CD4-positive, CD25-positive, alpha-beta regulatory T cell (primary cell): ENCODE data around the gene GOLGB1. TPM values are rescaled to one million over a fixed set of nuclear protein-coding genes. Genes with fewer than 3 reads are reported as not detected.

ENCODE experiments used
- ATAC-seq, 2 donors: fragments of 150-1000 bp; cut with Tn5 transposase; one replicate each; pipeline ENCODE4 v1.10.0; 2021; ENCODE audit warnings: low read depth in 2 of 2, moderate number of reproducible peaks in 2 of 2, moderate library complexity in 1 of 2
- DNase-seq, 3 donors: peaks; one replicate each; pipeline versions ENCODE4 v3.0.0 to v3.0.0-alpha.2; 2012 to 2022; ENCODE audit warnings: mixed read lengths in 1 of 3
- H3K27ac ChIP-seq: one replicate; pipeline ENCODE4 v1.7.0; 2013; ENCODE audit warnings: mild to moderate bottlenecking, low read length; ENCODE audit not compliant: insufficient read depth, poor library complexity, severe bottlenecking
- H3K27me3 ChIP-seq: one replicate; pipeline ENCODE4 v1.7.0; 2013; ENCODE audit warnings: low read length; ENCODE audit not compliant: control insufficient read depth, insufficient read depth
- H3K36me3 ChIP-seq: one replicate; pipeline ENCODE4 v1.7.0; 2013; ENCODE audit warnings: mild to moderate bottlenecking, low read length, moderate library complexity; ENCODE audit not compliant: control insufficient read depth, insufficient read depth
- H3K4me1 ChIP-seq: 2 replicates; pipeline ENCODE4 v1.7.0; 2013; ENCODE audit warnings: mild to moderate bottlenecking, low read length; ENCODE audit not compliant: insufficient read depth, control insufficient read depth, poor library complexity, severe bottlenecking
- H3K4me3 ChIP-seq: one replicate; pipeline ENCODE4 v1.7.0; 2013; ENCODE audit warnings: low read depth, mild to moderate bottlenecking, low read length, moderate library complexity
- H3K9me3 ChIP-seq, 2 experiments: 1 replicate in 1 of 2; 2 replicates in 1 of 2; pipeline ENCODE4 v1.7.0; 2013; ENCODE audit warnings: low read length in 2 of 2, mild to moderate bottlenecking in 1 of 2, moderate library complexity in 1 of 2; ENCODE audit not compliant: control insufficient read depth in 2 of 2
- H3K27ac Mint-ChIP-seq, 3 donors: one replicate each; pipeline ENCODE4 v1.8.0; 2020 to 2022; ENCODE audit warnings: mild to moderate bottlenecking in 3 of 3, mixed read lengths in 3 of 3, moderate library complexity in 2 of 3
- H3K27me3 Mint-ChIP-seq: one replicate; pipeline ENCODE4 v1.8.0; 2022; ENCODE audit warnings: mild to moderate bottlenecking, mixed read lengths
- H3K36me3 Mint-ChIP-seq: one replicate; pipeline ENCODE4 v1.8.0; 2020; ENCODE audit warnings: mixed read lengths
- H3K4me1 Mint-ChIP-seq, 4 donors: one replicate each; pipeline ENCODE4 v1.8.0; 2020 to 2022; ENCODE audit warnings: mixed read lengths in 4 of 4, mild to moderate bottlenecking in 1 of 4
- H3K4me3 Mint-ChIP-seq, 4 donors: one replicate each; pipeline ENCODE4 v1.8.0; 2020 to 2022; ENCODE audit warnings: mild to moderate bottlenecking in 4 of 4, mixed read lengths in 4 of 4, moderate library complexity in 3 of 4
- H3K9me3 Mint-ChIP-seq, 7 donors: one replicate each; pipeline ENCODE4 v1.8.0; 2020 to 2022; ENCODE audit warnings: mixed read lengths in 7 of 7, mild to moderate bottlenecking in 3 of 7, moderate library complexity in 2 of 7
- polyA plus RNA-seq, 4 donors: library from polyadenylated mRNA; unstranded; fragments of 300-500 nt; fragmentation: Illumina TruSeq; gene quantifications; one replicate each; pipeline ENCODE4 v1.2.3, GENCODE V29; 2021
- total RNA-seq: library from RNA; stranded (reverse); gene quantifications from one replicate; pipeline ENCODE4 v1.2.3, GENCODE V29; 2022

Gene GOLGB1
- total and polyA plus RNA-seq, 5 donors from 2014 or later: 3.2 to 51.7 (median 4.3) TPM

DNA sequence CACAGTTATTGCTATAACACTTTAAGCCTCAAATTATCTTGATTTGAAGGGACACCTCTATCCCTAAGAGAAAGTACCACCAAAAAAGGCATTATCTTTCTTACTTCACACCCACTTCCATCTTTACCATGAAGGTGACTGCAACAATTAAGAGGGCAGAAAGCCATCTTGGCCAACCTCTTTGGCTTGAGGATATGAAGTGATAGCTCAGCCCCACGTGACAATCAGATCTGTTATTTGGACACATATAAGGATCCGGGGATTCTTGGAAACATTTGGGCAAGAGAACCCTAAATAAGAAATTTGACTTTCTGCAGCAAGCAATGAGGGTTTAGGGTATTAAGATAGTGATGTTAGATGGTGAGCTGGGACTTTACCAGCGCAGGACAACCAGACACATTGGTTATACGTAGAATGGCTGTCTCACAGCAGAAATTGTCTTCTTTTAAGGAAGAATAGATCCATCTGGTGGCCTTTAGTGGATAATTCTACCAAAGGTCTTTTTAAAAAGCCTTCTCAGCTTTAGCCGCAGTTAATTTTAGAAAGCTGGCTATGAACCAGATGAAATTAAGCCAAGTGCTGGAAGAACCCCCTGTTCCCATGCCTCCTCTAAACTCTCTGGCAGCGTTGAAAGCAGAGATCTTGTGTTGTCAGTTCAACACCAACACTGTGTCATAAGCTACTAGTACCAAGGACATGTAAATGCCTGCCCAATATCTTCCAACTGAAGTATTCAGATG is 101.2 kb downstream of the GOLGB1 start:
- Mint-ChIP-seq H3K9me3 (peaks cover 0 to 2% (median 0%) of the 10 kb centered on the region in 7 donors), H3K27ac (peak overlapping the region in 2 of 3 donors; percentile 16 to 19), H3K27me3 (no peaks in the 10 kb centered on the region), H3K4me3 (no peak overlapping the region), H3K4me1 (peaks cover 14 to 58% (median 43%) of the 10 kb centered on the region in 4 donors), H3K36me3 (peaks cover 45% of the 10 kb centered on the region)
- Histone ChIP-seq H3K27me3 (no peaks in the 10 kb centered on the region), H3K27ac (no peak overlapping the region), H3K4me1 (peaks cover 23% of the 10 kb centered on the region), H3K4me3 (no peak overlapping the region), H3K9me3 (no peaks in the 10 kb centered on the region), H3K36me3 (peaks cover 73% of the 10 kb centered on the region)
- ATAC-seq: no peak
- DNase-seq: no peak

DNA sequence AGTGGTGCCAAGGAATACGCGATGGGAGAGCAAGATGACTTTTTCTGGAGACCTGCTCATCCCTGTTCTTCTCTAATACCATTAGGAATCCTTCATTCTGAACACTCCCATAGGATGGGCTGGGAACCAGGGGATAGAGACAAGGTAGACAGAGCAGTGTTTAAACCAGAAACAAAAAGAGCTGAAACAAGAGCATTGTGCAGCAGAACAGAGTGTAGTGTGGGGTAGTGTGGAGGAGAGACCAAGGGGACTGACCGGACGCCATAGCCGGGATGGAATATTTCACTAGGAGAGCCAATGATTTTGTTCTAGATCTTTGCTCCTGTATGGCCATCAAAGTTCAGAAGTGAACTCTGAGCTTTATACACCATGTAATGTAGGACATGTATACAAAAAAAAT is 104.5 kb downstream of the GOLGB1 start:
- H3K27ac ChIP-seq: no peak overlapping the region
- no peaks in the 10 kb centered on the region for H3K9me3 ChIP-seq
- no peak overlapping the region for H3K4me3 ChIP-seq
- peaks cover 0 to 2% (median 0%) of the 10 kb centered on the region in 7 donors for H3K9me3 Mint-ChIP-seq
- H3K4me3 Mint-ChIP-seq: no peak overlapping the region
- H3K4me1 ChIP-seq: peaks cover under 1% of the 10 kb centered on the region
- H3K4me1 Mint-ChIP-seq: peaks cover 13 to 45% (median 31%) of the 10 kb centered on the region in 4 donors
- no peaks in the 10 kb centered on the region for H3K27me3 Mint-ChIP-seq
- no peaks in the 10 kb centered on the region for H3K27me3 ChIP-seq
- H3K36me3 Mint-ChIP-seq: peaks cover 51% of the 10 kb centered on the region
- ATAC-seq: no peak
- DNase-seq: no peak
- H3K36me3 ChIP-seq: peaks cover 72% of the 10 kb centered on the region
- H3K27ac Mint-ChIP-seq: peak overlapping the region in 2 of 3 donors; percentile 9 to 10

DNA sequence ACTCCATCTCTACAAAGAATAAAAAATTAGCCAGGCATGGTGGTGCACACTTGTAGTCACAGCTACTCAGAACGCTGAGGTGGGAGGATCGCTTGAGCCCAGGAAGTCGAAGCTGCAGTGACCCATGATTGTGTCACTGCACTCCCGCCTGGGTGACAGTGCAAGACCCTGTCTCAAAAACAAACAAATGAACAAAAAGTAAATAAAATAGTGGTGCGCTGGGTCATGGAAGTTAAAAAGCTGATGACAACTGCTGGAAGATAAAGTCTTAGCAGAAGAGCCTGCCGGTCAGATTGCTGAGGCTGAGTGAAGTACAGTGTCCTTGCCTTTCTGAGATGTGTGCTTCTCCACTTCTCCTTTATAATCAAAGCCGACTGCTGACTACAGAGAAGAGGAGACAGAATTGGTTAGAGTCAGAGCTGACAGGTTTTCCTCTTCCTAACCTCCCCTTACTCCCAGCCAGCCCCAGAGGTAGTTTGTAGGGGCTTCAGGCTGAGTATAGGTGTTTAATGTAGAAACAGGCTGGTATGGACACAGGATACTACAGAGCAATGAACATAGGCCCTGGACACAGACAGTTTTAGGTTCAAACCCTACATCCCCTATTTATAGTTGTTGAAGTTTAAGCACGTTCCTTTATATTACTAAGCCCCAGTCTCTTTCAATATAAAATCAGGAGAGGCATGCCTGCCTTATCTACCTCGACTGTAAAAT is 106.8 kb downstream of the GOLGB1 start:
- DNase-seq (no peak), ATAC-seq (no peak)
- Histone ChIP-seq H3K36me3 (peaks cover 79% of the 10 kb centered on the region), H3K27ac (no peak overlapping the region), H3K9me3 (no peaks in the 10 kb centered on the region), H3K4me1 (no peaks in the 10 kb centered on the region), H3K27me3 (no peaks in the 10 kb centered on the region), H3K4me3 (no peak overlapping the region)
- Mint-ChIP-seq H3K27ac (peak overlapping the region in 1 of 3 donors; percentile 71), H3K4me1 (peaks cover 17 to 32% (median 21%) of the 10 kb centered on the region in 4 donors), H3K4me3 (no peak overlapping the region), H3K9me3 (peaks cover 0 to 2% (median 0%) of the 10 kb centered on the region in 7 donors), H3K27me3 (no peaks in the 10 kb centered on the region), H3K36me3 (peaks cover 61% of the 10 kb centered on the region)

DNA sequence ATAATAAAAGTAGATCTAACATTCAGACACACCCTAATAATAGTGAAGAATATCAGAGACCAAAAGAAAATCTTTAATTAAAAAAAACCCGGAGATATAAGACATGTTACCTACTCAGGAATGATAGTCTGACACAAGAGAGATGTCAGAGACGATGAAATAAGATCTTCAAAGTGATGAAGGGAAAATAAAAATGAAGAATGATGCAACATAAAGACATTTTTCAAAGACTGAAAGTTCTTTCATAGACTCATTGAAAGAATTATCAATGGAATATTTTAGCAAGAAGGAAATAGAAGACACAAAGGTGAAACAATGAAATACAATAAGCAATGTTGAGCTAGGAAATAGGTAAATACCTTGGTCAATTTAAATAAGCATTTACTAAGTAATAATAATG is 108.4 kb downstream of the GOLGB1 start:
- peaks cover 17 to 27% (median 19%) of the 10 kb centered on the region in 4 donors for H3K4me1 Mint-ChIP-seq
- ATAC-seq (no peak), DNase-seq (no peak)
- H3K4me3 Mint-ChIP-seq: no peak overlapping the region
- Histone ChIP-seq H3K4me1 (no peaks in the 10 kb centered on the region), H3K9me3 (no peaks in the 10 kb centered on the region), H3K4me3 (no peak overlapping the region), H3K27ac (no peak overlapping the region), H3K27me3 (no peaks in the 10 kb centered on the region), H3K36me3 (peaks cover 87% of the 10 kb centered on the region)
- H3K9me3 Mint-ChIP-seq: peaks cover 0 to 2% (median 0%) of the 10 kb centered on the region in 7 donors
- peaks cover 74% of the 10 kb centered on the region for H3K36me3 Mint-ChIP-seq
- H3K27ac Mint-ChIP-seq: peak overlapping the region in 2 of 3 donors; percentile 47 to 92
- H3K27me3 Mint-ChIP-seq: no peaks in the 10 kb centered on the region

DNA sequence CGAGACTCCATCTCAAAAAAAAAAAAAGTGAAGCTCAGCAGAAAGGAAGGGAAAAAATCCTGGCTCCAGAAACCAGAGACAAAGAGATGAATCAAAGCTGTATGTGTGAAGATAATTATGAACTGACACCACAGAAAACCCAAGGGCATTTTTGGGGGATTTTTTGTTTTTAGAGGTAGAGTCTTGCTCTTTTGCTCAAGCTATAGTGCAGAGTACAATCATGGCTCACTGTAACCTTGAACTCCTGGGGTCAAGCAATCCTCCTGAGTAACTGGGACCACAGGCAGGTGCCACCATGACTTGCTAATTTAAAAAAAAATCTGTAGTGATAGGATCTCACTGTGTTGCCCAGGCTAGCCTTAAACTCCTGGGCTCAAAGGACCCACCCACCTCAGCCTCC is 111.6 kb downstream of the GOLGB1 start:
- Histone ChIP-seq H3K27me3 (no peaks in the 10 kb centered on the region), H3K36me3 (peaks cover 92% of the 10 kb centered on the region)
- no peak for DNase-seq

DNA sequence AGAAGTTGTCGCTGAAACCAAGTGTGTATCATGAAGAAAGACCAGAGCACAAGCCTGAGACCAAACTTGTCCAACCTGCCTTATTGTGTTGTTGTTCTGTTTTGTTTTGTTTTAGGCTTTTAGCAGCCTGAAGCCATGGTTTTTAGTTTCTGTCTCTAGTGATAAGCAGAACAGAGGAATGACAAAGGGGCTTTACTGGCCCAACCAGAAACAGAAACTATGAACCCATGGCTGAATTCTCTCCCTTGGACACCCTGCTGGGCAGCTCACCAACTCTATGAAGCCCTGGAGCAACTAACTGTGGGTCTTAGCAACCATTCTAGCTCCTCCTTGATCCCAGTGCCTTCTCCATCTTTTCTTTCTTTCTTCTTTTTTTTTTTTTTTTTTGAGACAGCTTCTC is 119.2 kb downstream of the GOLGB1 start:
- H3K27ac Mint-ChIP-seq: peak overlapping the region in 2 of 3 donors; percentile 38 to 83
- peaks cover 62% of the 10 kb centered on the region for H3K36me3 ChIP-seq
- H3K4me3 ChIP-seq: no peak overlapping the region
- no peak overlapping the region for H3K4me3 Mint-ChIP-seq
- H3K4me1 ChIP-seq: no peaks in the 10 kb centered on the region
- no peaks in the 10 kb centered on the region for H3K27me3 Mint-ChIP-seq
- H3K9me3 Mint-ChIP-seq: no peaks in the 10 kb centered on the region
- H3K27me3 ChIP-seq: no peaks in the 10 kb centered on the region
- H3K36me3 Mint-ChIP-seq: peaks cover 54% of the 10 kb centered on the region
- DNase-seq (no peak), ATAC-seq (no peak)
- no peak overlapping the region for H3K27ac ChIP-seq
- no peaks in the 10 kb centered on the region for H3K9me3 ChIP-seq
- peaks cover 0 to 6% (median 4%) of the 10 kb centered on the region in 4 donors for H3K4me1 Mint-ChIP-seq

More for the DNA sequence above, 111.6 kb downstream of the GOLGB1 start:
- Histone ChIP-seq H3K4me3 (no peak overlapping the region), H3K27ac (no peak overlapping the region), H3K4me1 (no peaks in the 10 kb centered on the region), H3K9me3 (no peaks in the 10 kb centered on the region)
- Mint-ChIP-seq H3K36me3 (peaks cover 75% of the 10 kb centered on the region), H3K27ac (peak overlapping the region in 2 of 3 donors; percentile 32 to 78), H3K27me3 (no peaks in the 10 kb centered on the region), H3K9me3 (no peaks in the 10 kb centered on the region), H3K4me3 (no peak overlapping the region), H3K4me1 (peaks cover 18 to 25% (median 19%) of the 10 kb centered on the region in 4 donors)
- no peak for ATAC-seq

DNA sequence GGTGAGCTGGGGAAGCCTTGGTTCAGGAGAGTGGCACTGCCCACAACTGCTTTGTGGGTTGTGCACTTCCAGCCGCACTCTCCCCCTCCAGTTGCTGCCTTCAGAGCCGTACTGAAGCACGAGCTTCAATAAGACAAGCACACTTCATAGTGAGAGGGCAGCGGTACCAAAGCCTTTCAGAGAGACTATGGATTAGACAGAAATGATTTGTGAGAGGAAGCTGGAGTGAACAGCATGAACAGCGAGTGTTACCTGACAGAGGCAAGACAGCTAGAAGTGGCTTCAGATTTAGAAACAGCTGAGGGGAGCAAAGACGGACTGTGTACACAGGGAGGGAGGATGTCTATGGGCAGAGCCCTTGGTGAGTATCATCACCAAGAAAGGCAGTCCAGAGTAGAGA is 119.9 kb downstream of the GOLGB1 start:
- H3K9me3 Mint-ChIP-seq: no peaks in the 10 kb centered on the region
- Histone ChIP-seq H3K4me1 (no peaks in the 10 kb centered on the region), H3K4me3 (no peak overlapping the region), H3K36me3 (peaks cover 55% of the 10 kb centered on the region), H3K9me3 (no peaks in the 10 kb centered on the region), H3K27me3 (no peaks in the 10 kb centered on the region), H3K27ac (no peak overlapping the region)
- peaks cover 47% of the 10 kb centered on the region for H3K36me3 Mint-ChIP-seq
- H3K27me3 Mint-ChIP-seq: no peaks in the 10 kb centered on the region
- DNase-seq (no peak), ATAC-seq (no peak)
- peaks cover 0 to 5% (median 2%) of the 10 kb centered on the region in 4 donors for H3K4me1 Mint-ChIP-seq
- H3K4me3 Mint-ChIP-seq: no peak overlapping the region
- peak overlapping the region in 1 of 3 donors; percentile 74 for H3K27ac Mint-ChIP-seq
